Endodermal cell (in vitro differentiated cells): Measurements from ENCODE around the gene MLYCD. TPM values are rescaled to one million over a fixed set of nuclear protein-coding genes. Genes with fewer than 3 reads are reported as not detected.

Experiments used
- DNase-seq: peaks from one replicate; pipeline ENCODE4 v3.0.0-alpha.2; 2017
- H3K27ac ChIP-seq: 2 replicates; pipeline ENCODE4 v1.5.1; 2013; ENCODE audit warnings: mild to moderate bottlenecking, low read depth, low read length, moderate library complexity
- H3K27me3 ChIP-seq: 2 replicates; pipeline ENCODE4 v1.6.1; 2013; ENCODE audit warnings: mild to moderate bottlenecking, low read length, moderate library complexity; ENCODE audit not compliant: insufficient read depth, control insufficient read depth, poor library complexity, severe bottlenecking
- H3K36me3 ChIP-seq: 2 replicates; pipeline ENCODE4 v1.7.0; 2013; ENCODE audit warnings: mild to moderate bottlenecking, low read length, moderate library complexity; ENCODE audit not compliant: control insufficient read depth, insufficient read depth
- H3K4me1 ChIP-seq: one replicate; pipeline ENCODE4 v1.7.0; 2013; ENCODE audit warnings: low read length; ENCODE audit not compliant: control insufficient read depth, insufficient read depth
- H3K4me3 ChIP-seq: 2 replicates; pipeline ENCODE4 v1.5.1; 2013; ENCODE audit warnings: mild to moderate bottlenecking, low read length, moderate library complexity
- H3K9ac ChIP-seq: 2 replicates; pipeline ENCODE4 v1.6.1; 2013; ENCODE audit warnings: mild to moderate bottlenecking, low read length, moderate library complexity; ENCODE audit not compliant: poor library complexity, severe bottlenecking; ENCODE audit errors: extremely low read depth
- H3K9me3 ChIP-seq: 2 replicates; pipeline ENCODE4 v1.6.1; 2013; ENCODE audit warnings: mild to moderate bottlenecking, low read length, moderate library complexity; ENCODE audit not compliant: control insufficient read depth
- H3K27ac Mint-ChIP-seq: 2 replicates; pipeline ENCODE4 v1.8.0; 2020; ENCODE audit warnings: mixed read lengths
- H3K27me3 Mint-ChIP-seq: 2 replicates; pipeline ENCODE4 v1.8.0; 2021; ENCODE audit warnings: mild to moderate bottlenecking, mixed read lengths; ENCODE audit not compliant: insufficient read depth
- H3K36me3 Mint-ChIP-seq: 2 replicates; pipeline ENCODE4 v1.8.0; 2020; ENCODE audit warnings: low read depth, mixed read lengths
- H3K4me1 Mint-ChIP-seq: 2 replicates; pipeline ENCODE4 v1.8.0; 2020; ENCODE audit warnings: mixed read lengths
- H3K4me3 Mint-ChIP-seq: 2 replicates; pipeline ENCODE4 v1.8.0; 2020; ENCODE audit warnings: mild to moderate bottlenecking, moderate library complexity, mixed read lengths
- H3K9me3 Mint-ChIP-seq: 2 replicates; pipeline ENCODE4 v1.8.0; 2020; ENCODE audit warnings: mild to moderate bottlenecking, mixed read lengths
- CTCF ChIP-seq: fragments of 200-600 bp; sonication (generic); conservative IDR thresholded peaks from 2 replicates; pipeline ENCODE4 v1.5.0; 2021; ENCODE audit warnings: antibody characterized with exemption, mild to moderate bottlenecking
- WGBS, 2 experiments: methylation state at CpG; one replicate each; pipeline versions ENCODE4 v1.1.5 to v1.1.7; 2013; ENCODE audit warnings: missing lambda C conversion rate in 2 of 2, mixed read lengths in 1 of 2; ENCODE audit not compliant: insufficient coverage in 1 of 2, insufficient read length in 1 of 2; 5-methylcytosine and 5-hydroxymethylcytosine counted together
- total RNA-seq, 2 donors: library from RNA; stranded (reverse); fragmentation: NEBNext Ultra II Directional in 1 of 2; extraction: Animal tissue kit (Norgen Biotek cat#: 25700) in 1 of 2; gene quantifications; 2 replicates in 1 of 2; 3 replicates in 1 of 2; pipeline ENCODE4 v1.2.1, GENCODE V29; 2021

MLYCD gene
- total RNA-seq, 2 donors from 2014 or later, result 11.1 to 19.0 TPM

- peaks cover 4% of the 10 kb centered on the region for H3K36me3 Mint-ChIP-seq
- no peak overlapping the region for H3K4me3 Mint-ChIP-seq
- no peaks in the 10 kb centered on the region for H3K36me3 ChIP-seq
- H3K9ac ChIP-seq, result no peak overlapping the region
- 80 to 92% methylated on average over 1 to 10 of the region's 10 CpGs for WGBS, 2 experiments
- no peak for TF ChIP-seq CTCF
- no peak overlapping the region for H3K27ac ChIP-seq
- no peaks in the 10 kb centered on the region for H3K4me1 Mint-ChIP-seq
- peaks cover 23% of the 10 kb centered on the region for H3K27me3 Mint-ChIP-seq
- no peaks in the 10 kb centered on the region for H3K4me1 ChIP-seq
- H3K9me3 Mint-ChIP-seq, result peaks cover 6% of the 10 kb centered on the region
- DNase-seq, result no peak
- no peak overlapping the region for H3K27ac Mint-ChIP-seq
- peaks cover 5% of the 10 kb centered on the region for H3K9me3 ChIP-seq
- H3K4me3 ChIP-seq, result no peak overlapping the region
- peaks cover 13% of the 10 kb centered on the region for H3K27me3 ChIP-seq
These were observed 74.2 kb downstream of the MLYCD start for GRCh38 chr16:83973077-83973476.

- Mint-ChIP-seq H3K4me3 (no peak overlapping the region), H3K4me1 (no peaks in the 10 kb centered on the region), H3K9me3 (peaks cover 13% of the 10 kb centered on the region), H3K36me3 (peaks cover 8% of the 10 kb centered on the region), H3K27ac (no peak overlapping the region), H3K27me3 (peaks cover 23% of the 10 kb centered on the region)
- Histone ChIP-seq H3K9ac (no peak overlapping the region), H3K27ac (no peak overlapping the region), H3K4me1 (no peaks in the 10 kb centered on the region), H3K9me3 (peaks cover 12% of the 10 kb centered on the region), H3K27me3 (peaks cover 12% of the 10 kb centered on the region), H3K4me3 (no peak overlapping the region), H3K36me3 (no peaks in the 10 kb centered on the region)
- no peak for TF ChIP-seq CTCF
- 92 to 95% methylated on average over 16 to 22 of the region's 22 CpGs for WGBS, 2 experiments
- no peak for DNase-seq
These were observed 74.9 kb downstream of the MLYCD start for GRCh38 chr16:83973581-83974385.

GRCh38 chr16:83974475-83974874, 75.6 kb downstream of the MLYCD start:
- 81 to 82% methylated on average over 5 to 7 of the region's 7 CpGs for WGBS, 2 experiments

More at GRCh38 chr16:83974475-83974874, 75.6 kb downstream of the MLYCD start:
- Histone ChIP-seq H3K4me3 (no peak overlapping the region), H3K27me3 (peaks cover 6% of the 10 kb centered on the region), H3K27ac (no peak overlapping the region), H3K4me1 (no peaks in the 10 kb centered on the region), H3K9me3 (peaks cover 18% of the 10 kb centered on the region), H3K36me3 (no peaks in the 10 kb centered on the region), H3K9ac (no peak overlapping the region)
- H3K36me3 Mint-ChIP-seq, result peaks cover 12% of the 10 kb centered on the region
- DNase-seq, result no peak
- TF ChIP-seq CTCF, result no peak
- peaks cover 20% of the 10 kb centered on the region for H3K9me3 Mint-ChIP-seq
- no peak overlapping the region for H3K4me3 Mint-ChIP-seq
- H3K4me1 Mint-ChIP-seq, result no peaks in the 10 kb centered on the region
- H3K27me3 Mint-ChIP-seq, result peaks cover 17% of the 10 kb centered on the region
- H3K27ac Mint-ChIP-seq, result no peak overlapping the region
